ENCODE measurements around the gene ZNF597.

ZNF597 gene

GRCh38 chr16:3443108-3444031 is at the start of gene ZNF597, which contains the start of gene NAA60:
Gene ZNF597, minus strand, starts transcription at chr16:3443504. Its CDS starts 351 bp downstream, at chr16:3443153.
Gene NAA60, plus strand, starts transcription at chr16:3443680. Its CDS starts 32,548 bp downstream, at chr16:3476228.
- DNase-seq (ENCODE audit: low spot score) = peak; percentile 92

DNA sequence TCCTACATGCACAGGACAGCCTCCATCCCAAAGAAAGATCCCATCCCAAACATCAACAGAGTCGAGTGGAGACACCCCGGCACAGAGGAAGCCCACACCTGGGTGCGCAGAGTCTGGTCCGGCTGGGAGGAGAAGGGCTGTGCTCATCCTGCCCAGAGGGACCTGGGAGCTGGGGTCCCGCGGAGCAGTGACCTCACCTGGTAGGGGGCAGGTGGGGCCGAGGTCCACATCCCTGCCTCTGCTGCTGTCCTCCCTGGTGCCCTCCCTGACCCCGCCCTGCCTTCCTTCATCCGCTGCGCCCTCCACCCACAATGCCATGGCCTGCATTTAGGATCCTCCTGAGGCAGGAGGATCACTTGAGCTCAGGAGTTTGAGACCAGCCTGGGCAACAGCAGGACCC is 49.1 kb upstream of the ZNF597 start:
- no peak for DNase-seq (ENCODE audit: low spot score)

GRCh38 chr16:3490911-3491629 is 47.8 kb upstream of the ZNF597 start:
- DNase-seq (ENCODE audit: low spot score) = no peak

GRCh38 chr16:3488801-3489200 is 45.5 kb upstream of the ZNF597 start:
- DNase-seq (ENCODE audit: low spot score) = no peak

GRCh38 chr16:3487521-3488410 is 44.5 kb upstream of the ZNF597 start:
- DNase-seq (ENCODE audit: low spot score) = no peak

GRCh38 chr16:3486506-3487215 is 43.4 kb upstream of the ZNF597 start:
- no peak for DNase-seq (ENCODE audit: low spot score)

DNA sequence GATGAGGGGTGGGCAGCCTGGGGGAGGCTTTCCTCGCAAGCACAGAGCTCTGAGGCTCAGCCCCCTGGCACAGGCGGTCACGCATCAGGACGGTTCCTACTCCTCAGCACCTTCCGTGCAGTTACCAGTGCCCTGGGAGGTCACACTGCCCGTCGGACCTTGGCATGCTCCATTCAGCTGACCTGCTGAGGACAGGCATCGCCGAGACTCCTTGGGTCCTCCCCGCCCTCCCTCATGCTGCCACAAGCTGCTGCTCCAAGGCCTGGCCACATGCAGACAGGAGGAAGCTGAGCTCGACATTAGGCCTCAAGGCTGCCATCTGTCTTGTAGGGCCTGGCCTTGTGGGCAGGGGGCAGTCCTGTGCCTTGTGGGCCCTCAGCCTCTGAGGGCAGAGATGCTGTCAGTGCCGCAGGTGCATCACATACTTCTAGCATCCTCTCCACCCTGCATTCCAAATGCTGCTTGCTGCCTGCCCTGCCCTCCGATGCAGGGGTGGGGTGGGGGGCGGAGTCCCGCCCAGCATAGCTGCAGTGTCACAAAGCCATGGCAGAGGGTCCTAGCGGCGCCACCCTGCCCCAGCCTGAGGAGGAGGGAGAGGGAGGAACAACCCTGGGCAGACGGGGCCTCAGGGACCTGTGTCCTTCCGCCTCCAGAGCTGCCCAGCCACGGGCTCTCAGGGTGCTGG is 42.7 kb upstream of the ZNF597 start:
- DNase-seq (ENCODE audit: low spot score) = no peak

GRCh38 chr16:3485097-3485745 is 41.9 kb upstream of the ZNF597 start:
- DNase-seq (ENCODE audit: low spot score) = no peak

- DNase-seq (ENCODE audit: low spot score) = peak; percentile 40
Observed at GRCh38 chr16:3484318-3485096, 41.2 kb upstream of the ZNF597 start.

- DNase-seq (ENCODE audit: low spot score) = no peak
Observed at GRCh38 chr16:3482659-3483241, 39.4 kb upstream of the ZNF597 start.

GRCh38 chr16:3481696-3482658 is 38.7 kb upstream of the ZNF597 start:
- no peak for DNase-seq (ENCODE audit: low spot score)

GRCh38 chr16:3480901-3481695 is 37.8 kb upstream of the ZNF597 start:
- no peak for DNase-seq (ENCODE audit: low spot score)

DNA sequence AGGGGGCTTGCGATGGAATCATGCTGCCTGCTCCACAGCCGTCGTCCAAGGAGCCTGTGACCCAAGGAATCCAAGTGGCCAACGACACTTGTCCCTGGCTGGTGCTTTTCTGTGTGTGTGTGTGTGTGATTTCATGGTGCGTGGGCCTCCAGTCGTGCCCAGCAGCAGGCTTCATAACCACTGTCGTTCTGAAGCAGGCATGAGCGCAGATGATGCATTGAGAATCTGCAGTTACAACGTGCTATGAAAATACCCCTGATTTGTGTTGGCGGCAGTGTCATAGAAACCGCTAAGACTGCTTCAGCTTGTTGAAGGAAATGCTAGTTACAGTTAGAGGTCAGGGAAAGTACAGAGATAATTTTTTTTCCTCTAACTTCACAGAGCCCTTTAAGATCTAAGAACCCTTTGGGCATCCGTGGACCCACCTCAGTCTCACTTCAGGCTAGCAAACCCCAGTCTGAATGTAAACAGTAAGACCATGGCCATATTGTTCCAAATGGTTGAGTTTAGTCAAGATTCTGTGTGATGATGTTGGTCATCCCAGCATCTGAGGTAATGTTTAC is 36.4 kb upstream of the ZNF597 start:
- DNase-seq (ENCODE audit: low spot score) = peak; percentile 59

- DNase-seq (ENCODE audit: low spot score) = no peak
Observed at GRCh38 chr16:3478242-3478925, 35.1 kb upstream of the ZNF597 start.

GRCh38 chr16:3476409-3476808 is 33.1 kb upstream of the ZNF597 start:
- DNase-seq (ENCODE audit: low spot score) = no peak
